Mesenchymal stem cell (in vitro differentiated cells and primary cell): Measurements from ENCODE around the gene IRF4.

Source experiments
- DNase-seq: peaks from one replicate; pipeline ENCODE4 v3.0.0-alpha.2; 2013
- H2AFZ ChIP-seq: one replicate; pipeline ENCODE4 v1.6.1; 2013; ENCODE audit warnings: low read depth, mild to moderate bottlenecking, control low read depth, inconsistent platforms, low read length, moderate library complexity
- H2AK5ac ChIP-seq: 2 replicates; pipeline ENCODE4 v1.6.1; 2013; ENCODE audit warnings: low read length, moderate library complexity, mild to moderate bottlenecking, inconsistent platforms; ENCODE audit not compliant: severe bottlenecking
- H2BK120ac ChIP-seq: one replicate; pipeline ENCODE4 v1.6.1; 2013; ENCODE audit warnings: low read depth, mild to moderate bottlenecking, inconsistent platforms, low read length, moderate library complexity
- H2BK12ac ChIP-seq, 2 experiments: one replicate each; pipeline ENCODE4 v1.6.1; 2013; ENCODE audit warnings: inconsistent platforms in 2 of 2, low read length in 2 of 2, mild to moderate bottlenecking in 2 of 2, moderate library complexity in 2 of 2, control low read depth in 1 of 2
- H2BK15ac ChIP-seq: one replicate; pipeline ENCODE4 v1.6.1; 2013; ENCODE audit warnings: mild to moderate bottlenecking, low read depth, inconsistent platforms; ENCODE audit not compliant: poor library complexity, severe bottlenecking
- H2BK5ac ChIP-seq: 2 replicates; pipeline ENCODE4 v1.6.1; 2013; ENCODE audit warnings: low read depth, mild to moderate bottlenecking, low read length, control low read depth, inconsistent platforms; ENCODE audit not compliant: poor library complexity, severe bottlenecking
- H3K14ac ChIP-seq, 2 experiments: one replicate each; pipeline ENCODE4 v1.6.1; 2013; ENCODE audit warnings: inconsistent platforms in 2 of 2, low read length in 2 of 2, control low read depth in 1 of 2, mild to moderate bottlenecking in 1 of 2, moderate library complexity in 1 of 2
- H3K18ac ChIP-seq, 2 experiments: one replicate each; pipeline ENCODE4 v1.6.1; 2013; ENCODE audit warnings: inconsistent platforms in 2 of 2, low read length in 2 of 2, control low read depth in 1 of 2, low read depth in 1 of 2, mild to moderate bottlenecking in 1 of 2
- H3K23ac ChIP-seq, 2 experiments: one replicate each; pipeline ENCODE4 v1.6.1; 2013; ENCODE audit warnings: inconsistent platforms in 2 of 2, low read length in 2 of 2, mild to moderate bottlenecking in 2 of 2, moderate library complexity in 2 of 2, control low read depth in 1 of 2
- H3K27ac ChIP-seq: 2 replicates; pipeline ENCODE4 v1.5.1; 2013; ENCODE audit warnings: mild to moderate bottlenecking, moderate library complexity, low read length, control low read depth, inconsistent platforms; ENCODE audit not compliant: poor library complexity, severe bottlenecking
- H3K27me3 ChIP-seq, 2 experiments: 2 replicates each; pipeline versions ENCODE4 v1.6.1 to v1.7.0; 2013; ENCODE audit warnings: low read length in 2 of 2, mild to moderate bottlenecking in 2 of 2, moderate library complexity in 2 of 2, control low read depth in 1 of 2, inconsistent platforms in 1 of 2; ENCODE audit not compliant: control insufficient read depth in 1 of 2, insufficient read depth in 1 of 2
- H3K36me3 ChIP-seq, 2 experiments: 2 replicates each; pipeline versions ENCODE4 v1.6.1 to v1.7.0; 2013; ENCODE audit warnings: low read length in 2 of 2, control low read depth in 1 of 2, inconsistent platforms in 1 of 2, low read depth in 1 of 2, mild to moderate bottlenecking in 1 of 2; ENCODE audit not compliant: insufficient read depth in 2 of 2, control insufficient read depth in 1 of 2
- H3K4ac ChIP-seq, 2 experiments: one replicate each; pipeline ENCODE4 v1.6.1; 2013; ENCODE audit warnings: inconsistent platforms in 2 of 2, low read length in 2 of 2, mild to moderate bottlenecking in 2 of 2, moderate library complexity in 2 of 2, control low read depth in 1 of 2, low read depth in 1 of 2
- H3K4me1 ChIP-seq: 2 replicates; pipeline ENCODE4 v1.6.1; 2013; ENCODE audit warnings: low read depth, low read length, control low read depth; ENCODE audit not compliant: control insufficient read depth, insufficient read depth
- H3K4me2 ChIP-seq: 2 replicates; pipeline ENCODE4 v1.6.1; 2013; ENCODE audit warnings: low read length, mild to moderate bottlenecking, inconsistent platforms; ENCODE audit not compliant: poor library complexity, severe bottlenecking
- H3K4me3 ChIP-seq, 2 experiments: 2 replicates each; pipeline versions ENCODE4 v1.5.1 to v1.7.0; 2013; ENCODE audit warnings: low read length in 2 of 2, mild to moderate bottlenecking in 2 of 2, control low read depth in 1 of 2, low read depth in 1 of 2; ENCODE audit not compliant: insufficient read depth in 1 of 2
- H3K79me1 ChIP-seq: replicated peaks from 2 replicates; pipeline ENCODE4 v1.6.1; 2013; ENCODE audit warnings: mild to moderate bottlenecking, control low read depth, low read length, inconsistent platforms; ENCODE audit not compliant: poor library complexity, severe bottlenecking
- H3K9ac ChIP-seq: 2 replicates; pipeline ENCODE4 v1.7.0; 2013; ENCODE audit warnings: mild to moderate bottlenecking, low read length, moderate library complexity
- H3K9me3 ChIP-seq: 2 replicates; pipeline ENCODE4 v1.7.0; 2013; ENCODE audit warnings: mild to moderate bottlenecking, low read length; ENCODE audit not compliant: control insufficient read depth
- H4K8ac ChIP-seq: one replicate; pipeline ENCODE4 v1.6.1; 2013; ENCODE audit warnings: inconsistent platforms, mild to moderate bottlenecking, low read length, moderate library complexity
- H4K91ac ChIP-seq: one replicate; pipeline ENCODE4 v1.6.1; 2013; ENCODE audit warnings: mild to moderate bottlenecking, low read length, inconsistent platforms
- WGBS: methylation state at CpG from one replicate; pipeline ENCODE4 v1.1.7; 2013; ENCODE audit warnings: mixed read lengths; 5-methylcytosine and 5-hydroxymethylcytosine counted together

IRF4 gene

GRCh38 chr6:380234-381218, 11.0 kb upstream of the IRF4 start:
- H3K27ac ChIP-seq, result no peak overlapping the region
- H3K23ac ChIP-seq, result no peak overlapping the region
- no peaks in the 10 kb centered on the region for H3K4me1 ChIP-seq
- no peak overlapping the region for H3K9ac ChIP-seq
- no peaks in the 10 kb centered on the region for H3K9me3 ChIP-seq
- WGBS, result 77% methylated on average over 26 of the region's 26 CpGs
- no peak overlapping the region for H3K4ac ChIP-seq
- H3K18ac ChIP-seq, result no peak overlapping the region
- H3K36me3 ChIP-seq, result no peaks in the 10 kb centered on the region
- H3K14ac ChIP-seq, result no peak overlapping the region
- no peak overlapping the region for H3K4me3 ChIP-seq
- H2AFZ ChIP-seq, result no peak overlapping the region
- H3K79me1 ChIP-seq, result no peaks in the 10 kb centered on the region
- H2BK5ac ChIP-seq, result no peak overlapping the region
- no peak overlapping the region for H2BK120ac ChIP-seq
- no peak overlapping the region for H3K4me2 ChIP-seq
- no peak overlapping the region for H4K8ac ChIP-seq
- H2BK12ac ChIP-seq, result no peak overlapping the region
- no peak overlapping the region for H2AK5ac ChIP-seq
- DNase-seq, result no peak
- peaks cover 47 to 77% of the 10 kb centered on the region in 2 experiments for H3K27me3 ChIP-seq
- peak overlapping the region; percentile 5 for H4K91ac ChIP-seq
- H2BK15ac ChIP-seq, result no peak overlapping the region

GRCh38 chr6:381742-382461, 9.7 kb upstream of the IRF4 start:
- H3K9me3 ChIP-seq, result no peaks in the 10 kb centered on the region
- H3K4me3 ChIP-seq, result no peak overlapping the region
- H3K23ac ChIP-seq, result no peak overlapping the region
- H3K18ac ChIP-seq, result no peak overlapping the region
- no peak overlapping the region for H3K14ac ChIP-seq
- no peaks in the 10 kb centered on the region for H3K4me1 ChIP-seq
- H2BK12ac ChIP-seq, result no peak overlapping the region
- H2AFZ ChIP-seq, result no peak overlapping the region
- H3K9ac ChIP-seq, result no peak overlapping the region
- no peak overlapping the region for H4K8ac ChIP-seq
- no peak overlapping the region for H3K4ac ChIP-seq
- peaks cover 61 to 84% of the 10 kb centered on the region in 2 experiments for H3K27me3 ChIP-seq
- no peak overlapping the region for H3K27ac ChIP-seq
- DNase-seq, result no peak
- H2BK120ac ChIP-seq, result no peak overlapping the region
- H4K91ac ChIP-seq, result no peak overlapping the region
- H3K79me1 ChIP-seq, result no peaks in the 10 kb centered on the region
- no peaks in the 10 kb centered on the region for H3K36me3 ChIP-seq
- H2AK5ac ChIP-seq, result no peak overlapping the region
- no peak overlapping the region for H2BK5ac ChIP-seq
- H2BK15ac ChIP-seq, result no peak overlapping the region
- WGBS, result 91% methylated on average over 17 of the region's 17 CpGs
- H3K4me2 ChIP-seq, result no peak overlapping the region

GRCh38 chr6:382883-383810, 8.4 kb upstream of the IRF4 start:
- H3K27ac ChIP-seq, result no peak overlapping the region
- no peak overlapping the region for H2BK120ac ChIP-seq
- no peak overlapping the region for H4K91ac ChIP-seq
- DNase-seq, result no peak
- H3K4ac ChIP-seq, result no peak overlapping the region
- WGBS, result 81% methylated on average over 21 of the region's 22 CpGs
- H3K18ac ChIP-seq, result no peak overlapping the region
- no peak overlapping the region for H3K4me2 ChIP-seq
- H2BK5ac ChIP-seq, result no peak overlapping the region
- H3K9me3 ChIP-seq, result no peaks in the 10 kb centered on the region
- H3K27me3 ChIP-seq, result peaks cover 72 to 82% of the 10 kb centered on the region in 2 experiments
- no peak overlapping the region for H2AK5ac ChIP-seq
- H3K36me3 ChIP-seq, result no peaks in the 10 kb centered on the region
- H3K9ac ChIP-seq, result no peak overlapping the region
- no peak overlapping the region for H2BK15ac ChIP-seq
- H3K14ac ChIP-seq, result no peak overlapping the region
- H3K4me3 ChIP-seq, result no peak overlapping the region
- H2AFZ ChIP-seq, result no peak overlapping the region
- H3K4me1 ChIP-seq, result no peaks in the 10 kb centered on the region
- H4K8ac ChIP-seq, result no peak overlapping the region
- H3K23ac ChIP-seq, result no peak overlapping the region
- H2BK12ac ChIP-seq, result no peak overlapping the region
- H3K79me1 ChIP-seq, result no peaks in the 10 kb centered on the region
